Measurements from ENCODE around the gene CAPN7. TPM values are rescaled to one million over a fixed set of nuclear protein-coding genes. Genes with fewer than 3 reads are reported as not detected.

CAPN7 gene
- total RNA-seq, 1 experiment from 2014 or later: 40.3 TPM

- Histone ChIP-seq H3K4me3 (ENCODE audit: low read depth, low read length) (no peak overlapping the region), H3K27me3 (replicated peaks; ENCODE audit: control insufficient read depth, insufficient read depth, low read length) (no peaks in the 10 kb centered on the region), H3K4me1 (peaks cover 12% of the 10 kb centered on the region), H3K9me3 (no peaks in the 10 kb centered on the region), H3K36me3 (ENCODE audit: control insufficient read depth, insufficient read depth, low read length) (no peaks in the 10 kb centered on the region)
- BruUV-seq (replicated peaks): no TSS peak
- CTCF ChIA-PET: interaction anchor here (0.7 to 2.5 kb wide), 3 partner anchors 35 to 1014 kb away, joined by 3 to 7 read pairs (median 7); partner anchors contain the start of gene SH3BP5
- no peak overlapping the region for H3K27ac Mint-ChIP-seq (ENCODE audit: unreplicated experiment)
- no peak for DNase-seq
- POLR2A ChIA-PET: no interaction called here
- no peak for TF ChIP-seq CTCF (IDR thresholded peaks at IDR 0.05; ENCODE audit: insufficient read depth in 1 of 2, low read depth in 1 of 2, low read length in 1 of 2, severe bottlenecking in 1 of 2, unreplicated experiment in 1 of 2)
- H3K36me3 Mint-ChIP-seq (ENCODE audit: insufficient read depth, unreplicated experiment): no peaks in the 10 kb centered on the region
- no peaks in the 10 kb centered on the region for H3K9me3 Mint-ChIP-seq (ENCODE audit: unreplicated experiment)
- H3K4me1 Mint-ChIP-seq (ENCODE audit: low read depth, unreplicated experiment): peaks cover 31% of the 10 kb centered on the region
- no peak overlapping the region for H3K4me3 Mint-ChIP-seq (ENCODE audit: unreplicated experiment)
- intact Hi-C loops (cut with micrococcal nuclease; ENCODE audit: unreplicated experiment): no loop called here
- no peaks in the 10 kb centered on the region for H3K27me3 Mint-ChIP-seq (ENCODE audit: insufficient read depth, unreplicated experiment)
Observed at GRCh38 chr3:15276028-15276724, 70.1 kb downstream of the CAPN7 start.

GRCh38 chr3:15277861-15278500, 71.9 kb downstream of the CAPN7 start:
- Mint-ChIP-seq H3K4me3 (ENCODE audit: unreplicated experiment) (no peak overlapping the region), H3K36me3 (ENCODE audit: insufficient read depth, unreplicated experiment) (no peaks in the 10 kb centered on the region), H3K9me3 (ENCODE audit: unreplicated experiment) (no peaks in the 10 kb centered on the region), H3K27ac (ENCODE audit: unreplicated experiment) (no peak overlapping the region), H3K4me1 (ENCODE audit: low read depth, unreplicated experiment) (peaks cover 29% of the 10 kb centered on the region), H3K27me3 (ENCODE audit: insufficient read depth, unreplicated experiment) (no peaks in the 10 kb centered on the region)
- no peak for TF ChIP-seq CTCF (IDR thresholded peaks at IDR 0.05; ENCODE audit: insufficient read depth in 1 of 2, low read depth in 1 of 2, low read length in 1 of 2, severe bottlenecking in 1 of 2, unreplicated experiment in 1 of 2)
- intact Hi-C loops (cut with micrococcal nuclease; ENCODE audit: unreplicated experiment): no loop called here
- POLR2A ChIA-PET: no interaction called here
- H3K4me1 ChIP-seq: peaks cover 15% of the 10 kb centered on the region
- H3K9me3 ChIP-seq: no peaks in the 10 kb centered on the region
- DNase-seq: no peak
- no peaks in the 10 kb centered on the region for H3K27me3 ChIP-seq (replicated peaks; ENCODE audit: control insufficient read depth, insufficient read depth, low read length)
- CTCF ChIA-PET: no interaction called here
- H3K4me3 ChIP-seq (ENCODE audit: low read depth, low read length): no peak overlapping the region
- H3K36me3 ChIP-seq (ENCODE audit: control insufficient read depth, insufficient read depth, low read length): no peaks in the 10 kb centered on the region
- BruUV-seq (replicated peaks): no TSS peak

GRCh38 chr3:15279205-15279604, 73.2 kb downstream of the CAPN7 start:
- intact Hi-C loops (cut with micrococcal nuclease; ENCODE audit: unreplicated experiment): no loop called here
- no peaks in the 10 kb centered on the region for H3K9me3 Mint-ChIP-seq (ENCODE audit: unreplicated experiment)
- H3K4me1 Mint-ChIP-seq (ENCODE audit: low read depth, unreplicated experiment): peaks cover 24% of the 10 kb centered on the region
- no TSS peak for BruUV-seq (replicated peaks)
- ChIA-PET POLR2A (no interaction called here), CTCF (interaction anchor here (0.6 kb wide), 2 partner anchors 11 to 56 kb away, joined by 3 read pairs; no protein-coding TSS in a partner anchor)
- H3K27me3 Mint-ChIP-seq (ENCODE audit: insufficient read depth, unreplicated experiment): no peaks in the 10 kb centered on the region
- Histone ChIP-seq H3K4me1 (peaks cover 13% of the 10 kb centered on the region), H3K4me3 (ENCODE audit: low read depth, low read length) (no peak overlapping the region), H3K36me3 (ENCODE audit: control insufficient read depth, insufficient read depth, low read length) (no peaks in the 10 kb centered on the region), H3K9me3 (no peaks in the 10 kb centered on the region), H3K27me3 (replicated peaks; ENCODE audit: control insufficient read depth, insufficient read depth, low read length) (no peaks in the 10 kb centered on the region)
- H3K4me3 Mint-ChIP-seq (ENCODE audit: unreplicated experiment): no peak overlapping the region
- H3K27ac Mint-ChIP-seq (ENCODE audit: unreplicated experiment): no peak overlapping the region
- DNase-seq: no peak
- TF ChIP-seq CTCF (IDR thresholded peaks at IDR 0.05; ENCODE audit: insufficient read depth in 1 of 2, low read depth in 1 of 2, low read length in 1 of 2, severe bottlenecking in 1 of 2, unreplicated experiment in 1 of 2): no peak
- H3K36me3 Mint-ChIP-seq (ENCODE audit: insufficient read depth, unreplicated experiment): no peaks in the 10 kb centered on the region

Data from Caco-2 (cell line).